Measurements from ENCODE around the gene OSBPL8.
"Not testable (repeated sequence)": the region's sequence is repeated elsewhere in the genome, so short reads cannot be mapped to it uniquely, and the experiment has no call there.

Gene OSBPL8

DNA sequence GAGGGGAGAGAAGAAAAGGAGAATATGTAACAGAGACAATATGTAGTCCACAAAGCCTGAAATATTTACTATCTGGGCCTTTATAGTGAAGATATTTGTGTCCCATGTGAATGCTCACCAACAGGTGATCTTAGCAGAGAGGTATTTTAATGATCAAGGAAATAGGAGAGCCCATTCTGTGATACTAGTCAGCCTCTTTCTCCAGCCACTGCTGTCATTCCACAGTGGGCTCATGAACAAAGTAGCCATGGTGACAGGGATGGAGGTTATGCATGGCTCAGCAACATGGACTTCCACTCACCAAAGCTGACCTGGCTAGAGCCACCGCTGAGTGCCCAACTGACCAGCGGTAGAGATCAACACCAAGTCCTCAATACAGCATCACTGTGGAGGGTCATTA lies 58.2 kb downstream of the OSBPL8 start:
- no peak overlapping the region for H3K4me3 ChIP-seq (ENCODE audit: low read depth, low read length)
- no peak overlapping the region for H3K9ac ChIP-seq (ENCODE audit: low read depth, low read length)
- H3K4me1 ChIP-seq (ENCODE audit: control insufficient read depth, insufficient read depth, low read length), result peaks cover 11% of the 10 kb centered on the region; the same call in 1 of the 2 replicates
- no peak overlapping the region for H3K27ac ChIP-seq (ENCODE audit: low read depth, low read length)
- H3K9me3 ChIP-seq (ENCODE audit: control insufficient read depth, insufficient read depth, low read length), result no peaks in the 10 kb centered on the region
- no peaks in the 10 kb centered on the region for H3K36me3 ChIP-seq (ENCODE audit: control insufficient read depth, insufficient read depth, low read length)
- H3K27me3 ChIP-seq (ENCODE audit: control insufficient read depth, insufficient read depth, low read length), result no peaks in the 10 kb centered on the region

DNA sequence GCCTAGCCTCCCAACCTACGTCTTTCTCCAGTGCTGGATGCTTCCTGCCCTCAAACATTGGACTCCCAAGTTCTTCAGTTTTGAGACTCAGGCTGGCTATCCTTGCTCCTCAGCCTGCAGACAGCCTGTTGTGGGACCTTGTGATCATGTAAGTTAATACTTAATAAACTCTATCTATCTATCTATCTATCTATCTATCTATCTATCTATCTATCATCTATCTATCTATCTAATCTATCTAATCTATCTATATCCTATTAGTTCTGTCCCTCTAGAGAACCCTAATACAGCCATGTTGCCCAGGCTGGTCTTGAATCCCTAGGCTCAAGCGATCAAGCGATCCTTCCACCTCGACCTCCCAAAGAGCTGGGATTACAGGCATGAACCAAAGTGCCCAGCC lies 60.4 kb downstream of the OSBPL8 start:
- not testable (repeated sequence) for H3K27ac ChIP-seq (ENCODE audit: low read depth, low read length); H3K4me3 ChIP-seq (ENCODE audit: low read depth, low read length); H3K9me3 ChIP-seq (ENCODE audit: control insufficient read depth, insufficient read depth, low read length); H3K36me3 ChIP-seq (ENCODE audit: control insufficient read depth, insufficient read depth, low read length); H3K27me3 ChIP-seq (ENCODE audit: control insufficient read depth, insufficient read depth, low read length); H3K9ac ChIP-seq (ENCODE audit: low read depth, low read length); H3K4me1 ChIP-seq (ENCODE audit: control insufficient read depth, insufficient read depth, low read length)

- Histone ChIP-seq H3K27ac (ENCODE audit: low read depth, low read length) (no peak overlapping the region), H3K27me3 (ENCODE audit: control insufficient read depth, insufficient read depth, low read length) (no peaks in the 10 kb centered on the region), H3K4me3 (ENCODE audit: low read depth, low read length) (no peak overlapping the region), H3K9me3 (ENCODE audit: control insufficient read depth, insufficient read depth, low read length) (no peaks in the 10 kb centered on the region), H3K4me1 (ENCODE audit: control insufficient read depth, insufficient read depth, low read length) (peaks cover 6% of the 10 kb centered on the region; the same call in 1 of the 2 replicates), H3K9ac (ENCODE audit: low read depth, low read length) (no peak overlapping the region), H3K36me3 (ENCODE audit: control insufficient read depth, insufficient read depth, low read length) (0 out of 2 replicates have a peak, but pooled peaks cover 5% of the 10 kb centered on the region)
Measured at GRCh38 chr12:76495556-76495955, 64.0 kb downstream of the OSBPL8 start.

- Histone ChIP-seq H3K9ac (ENCODE audit: low read depth, low read length) (no peak overlapping the region), H3K4me3 (ENCODE audit: low read depth, low read length) (no peak overlapping the region)
Measured at GRCh38 chr12:76491292-76491691, 68.3 kb downstream of the OSBPL8 start.

GRCh38 chr12:76490763-76491162 lies 68.8 kb downstream of the OSBPL8 start:
- no peaks in the 10 kb centered on the region for H3K9me3 ChIP-seq (ENCODE audit: control insufficient read depth, insufficient read depth, low read length)
- no peaks in the 10 kb centered on the region for H3K27me3 ChIP-seq (ENCODE audit: control insufficient read depth, insufficient read depth, low read length)

More at GRCh38 chr12:76491292-76491691, 68.3 kb downstream of the OSBPL8 start:
- Histone ChIP-seq H3K36me3 (ENCODE audit: control insufficient read depth, insufficient read depth, low read length) (0 out of 2 replicates have a peak, but pooled peaks cover 5% of the 10 kb centered on the region), H3K9me3 (ENCODE audit: control insufficient read depth, insufficient read depth, low read length) (no peaks in the 10 kb centered on the region), H3K27me3 (ENCODE audit: control insufficient read depth, insufficient read depth, low read length) (no peaks in the 10 kb centered on the region), H3K27ac (ENCODE audit: low read depth, low read length) (no peak overlapping the region), H3K4me1 (ENCODE audit: control insufficient read depth, insufficient read depth, low read length) (no peaks in the 10 kb centered on the region)

DNA sequence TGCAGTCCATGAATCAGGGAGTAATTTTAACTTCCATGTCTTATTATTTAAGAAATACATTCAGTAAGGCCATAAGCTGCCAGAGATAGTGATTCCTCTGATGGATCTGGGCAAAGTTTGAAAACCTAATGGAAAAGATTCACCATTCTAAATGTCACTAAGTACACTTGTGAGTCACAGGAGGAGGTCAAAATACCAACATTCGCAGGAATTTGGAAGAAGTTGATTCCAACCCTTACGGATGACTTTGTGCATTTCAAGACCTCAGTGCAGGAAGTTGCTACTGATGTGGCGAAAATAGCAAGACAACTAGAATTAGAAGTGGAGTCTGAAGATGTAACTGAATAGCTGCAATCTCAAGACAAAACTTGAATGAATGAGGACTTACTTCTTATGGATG lies 69.8 kb downstream of the OSBPL8 start:
- Histone ChIP-seq H3K4me1 (ENCODE audit: control insufficient read depth, insufficient read depth, low read length) (no peaks in the 10 kb centered on the region), H3K4me3 (ENCODE audit: low read depth, low read length) (no peak overlapping the region), H3K9ac (ENCODE audit: low read depth, low read length) (no peak overlapping the region), H3K27me3 (ENCODE audit: control insufficient read depth, insufficient read depth, low read length) (no peaks in the 10 kb centered on the region), H3K36me3 (ENCODE audit: control insufficient read depth, insufficient read depth, low read length) (0 out of 2 replicates have a peak, but pooled peaks cover 5% of the 10 kb centered on the region), H3K9me3 (ENCODE audit: control insufficient read depth, insufficient read depth, low read length) (no peaks in the 10 kb centered on the region), H3K27ac (ENCODE audit: low read depth, low read length) (no peak overlapping the region)

More at GRCh38 chr12:76490763-76491162, 68.8 kb downstream of the OSBPL8 start:
- Histone ChIP-seq H3K4me1 (ENCODE audit: control insufficient read depth, insufficient read depth, low read length) (no peaks in the 10 kb centered on the region), H3K4me3 (ENCODE audit: low read depth, low read length) (no peak overlapping the region), H3K36me3 (ENCODE audit: control insufficient read depth, insufficient read depth, low read length) (0 out of 2 replicates have a peak, but pooled peaks cover 5% of the 10 kb centered on the region), H3K27ac (ENCODE audit: low read depth, low read length) (no peak overlapping the region), H3K9ac (ENCODE audit: low read depth, low read length) (no peak overlapping the region)

- H3K4me1 ChIP-seq (ENCODE audit: control insufficient read depth, insufficient read depth, low read length), result no peaks in the 10 kb centered on the region
- H3K9ac ChIP-seq (ENCODE audit: low read depth, low read length), result no peak overlapping the region
- 0 out of 2 replicates have a peak, but pooled peaks cover 5% of the 10 kb centered on the region for H3K36me3 ChIP-seq (ENCODE audit: control insufficient read depth, insufficient read depth, low read length)
- H3K9me3 ChIP-seq (ENCODE audit: control insufficient read depth, insufficient read depth, low read length), result no peaks in the 10 kb centered on the region
- H3K27ac ChIP-seq (ENCODE audit: low read depth, low read length), result no peak overlapping the region
- no peak overlapping the region for H3K4me3 ChIP-seq (ENCODE audit: low read depth, low read length)
- no peaks in the 10 kb centered on the region for H3K27me3 ChIP-seq (ENCODE audit: control insufficient read depth, insufficient read depth, low read length)
Measured at GRCh38 chr12:76486011-76486410, 73.6 kb downstream of the OSBPL8 start.

- Histone ChIP-seq H3K4me1 (ENCODE audit: control insufficient read depth, insufficient read depth, low read length) (no peaks in the 10 kb centered on the region), H3K4me3 (ENCODE audit: low read depth, low read length) (no peak overlapping the region), H3K36me3 (ENCODE audit: control insufficient read depth, insufficient read depth, low read length) (no peaks in the 10 kb centered on the region), H3K9ac (ENCODE audit: low read depth, low read length) (no peak overlapping the region), H3K9me3 (ENCODE audit: control insufficient read depth, insufficient read depth, low read length) (no peaks in the 10 kb centered on the region), H3K27ac (ENCODE audit: low read depth, low read length) (no peak overlapping the region), H3K27me3 (ENCODE audit: control insufficient read depth, insufficient read depth, low read length) (no peaks in the 10 kb centered on the region)
Measured at GRCh38 chr12:76480796-76481195, 78.8 kb downstream of the OSBPL8 start.

DNA sequence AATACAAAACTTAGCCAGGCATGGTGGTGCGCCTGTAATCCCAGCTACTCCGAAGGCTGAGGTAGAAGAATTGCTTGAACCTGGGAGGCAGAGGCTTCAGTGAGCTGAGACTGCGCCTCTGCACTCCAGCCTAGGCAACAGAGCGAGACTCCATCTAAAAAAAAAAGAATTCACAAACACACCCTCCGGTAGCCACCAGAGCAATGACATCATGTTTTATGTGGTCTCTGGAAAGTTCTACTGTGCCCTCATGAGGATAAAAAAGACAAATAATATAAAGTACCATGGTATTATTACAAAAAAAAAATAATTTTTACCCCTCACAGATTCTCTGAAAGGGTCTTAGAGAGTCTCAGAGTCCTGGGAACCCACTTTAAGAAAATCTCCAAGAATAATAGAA lies 81.5 kb downstream of the OSBPL8 start:
- H3K9me3 ChIP-seq (ENCODE audit: control insufficient read depth, insufficient read depth, low read length), result no peaks in the 10 kb centered on the region
- H3K36me3 ChIP-seq (ENCODE audit: control insufficient read depth, insufficient read depth, low read length), result no peaks in the 10 kb centered on the region
- no peaks in the 10 kb centered on the region for H3K4me1 ChIP-seq (ENCODE audit: control insufficient read depth, insufficient read depth, low read length)
- no peak overlapping the region for H3K9ac ChIP-seq (ENCODE audit: low read depth, low read length)
- H3K27ac ChIP-seq (ENCODE audit: low read depth, low read length), result no peak overlapping the region
- no peak overlapping the region for H3K4me3 ChIP-seq (ENCODE audit: low read depth, low read length)
- no peaks in the 10 kb centered on the region for H3K27me3 ChIP-seq (ENCODE audit: control insufficient read depth, insufficient read depth, low read length)

GRCh38 chr12:76472862-76473261 lies 86.7 kb downstream of the OSBPL8 start:
- not testable (repeated sequence) for H3K4me3 ChIP-seq (ENCODE audit: low read depth, low read length); H3K27ac ChIP-seq (ENCODE audit: low read depth, low read length); H3K9ac ChIP-seq (ENCODE audit: low read depth, low read length); H3K9me3 ChIP-seq (ENCODE audit: control insufficient read depth, insufficient read depth, low read length); H3K27me3 ChIP-seq (ENCODE audit: control insufficient read depth, insufficient read depth, low read length); H3K4me1 ChIP-seq (ENCODE audit: control insufficient read depth, insufficient read depth, low read length); H3K36me3 ChIP-seq (ENCODE audit: control insufficient read depth, insufficient read depth, low read length)

GRCh38 chr12:76471579-76471978 lies 88.0 kb downstream of the OSBPL8 start:
- no peaks in the 10 kb centered on the region for H3K9me3 ChIP-seq (ENCODE audit: control insufficient read depth, insufficient read depth, low read length)

More at GRCh38 chr12:76471579-76471978, 88.0 kb downstream of the OSBPL8 start:
- H3K4me3 ChIP-seq (ENCODE audit: low read depth, low read length), result no peak overlapping the region
- no peak overlapping the region for H3K27ac ChIP-seq (ENCODE audit: low read depth, low read length)
- no peak overlapping the region for H3K9ac ChIP-seq (ENCODE audit: low read depth, low read length)
- no peaks in the 10 kb centered on the region for H3K27me3 ChIP-seq (ENCODE audit: control insufficient read depth, insufficient read depth, low read length)
- H3K4me1 ChIP-seq (ENCODE audit: control insufficient read depth, insufficient read depth, low read length), result peaks cover 10% of the 10 kb centered on the region; the same call in 1 of the 2 replicates
- no peaks in the 10 kb centered on the region for H3K36me3 ChIP-seq (ENCODE audit: control insufficient read depth, insufficient read depth, low read length)
